SK-N-MC (cell line): ENCODE data around the gene PTPRA.

Source experiments
- EZH2 ChIP-seq: fragments of 200-600 bp; sonication (generic); IDR thresholded peaks from one replicate; pipeline ENCODE4 v1.6.1; 2017; ENCODE audit warnings: antibody characterized with exemption
- FOXP2 ChIP-seq: optimal IDR thresholded peaks from 2 replicates; pipeline ENCODE3; 2011; ENCODE audit warnings: mild to moderate bottlenecking, moderate library complexity; ENCODE audit not compliant: insufficient read depth; ENCODE audit errors: extremely low read length, control extremely low read depth
- POLR2AphosphoS5 ChIP-seq: IDR thresholded peaks from 2 replicates; pipeline ENCODE4 v1.6.1; 2012; ENCODE audit warnings: mild to moderate bottlenecking, low read depth, low read length, borderline replicate concordance

DNA sequence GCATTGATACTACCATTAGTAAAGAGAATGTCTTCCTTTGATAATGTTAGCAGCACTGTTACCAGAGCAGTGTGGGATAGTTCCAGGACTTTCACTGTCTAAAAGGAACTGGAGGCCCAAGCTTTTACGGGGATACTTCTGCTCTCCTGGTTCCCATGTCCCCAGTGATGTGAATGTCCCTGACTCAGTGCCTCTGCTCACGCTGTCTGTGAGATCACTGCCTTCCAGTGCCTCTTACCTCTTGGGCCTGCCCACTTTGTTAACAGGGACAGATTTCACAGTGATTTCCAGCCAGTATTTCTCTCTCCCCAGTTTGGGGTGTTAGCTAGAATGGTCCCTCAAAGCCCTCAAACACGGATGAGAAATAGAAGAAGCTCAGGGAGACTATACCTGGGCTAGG is 14.4 kb downstream of the PTPRA start:
- TF ChIP-seq EZH2 (no peak), POLR2AphosphoS5 (no peak), FOXP2 (no peak)
